CD4-positive, alpha-beta memory T cell (primary cell): ENCODE data around the gene PIK3R5. TPM values are rescaled to one million over a fixed set of nuclear protein-coding genes. Genes with fewer than 3 reads are reported as not detected.

Experiments used
- CTCF ChIA-PET: fragments of 350-600 bp; sonication (Branson Sonifier 250); formaldehyde crosslinking; loops from one replicate; lab custom pipeline; 2021; ENCODE audit warnings: inconsistent platforms; ENCODE audit not compliant: partially characterized antibody; lab: Charles Lee
- POLR2A ChIA-PET: fragments of 350-600 bp; sonication (Branson Sonifier 250); formaldehyde crosslinking; loops from one replicate; lab custom pipeline; 2021; ENCODE audit not compliant: partially characterized antibody; lab: Charles Lee
- DNase-seq, 5 donors: peaks; one replicate each; pipeline versions ENCODE4 v3.0.0 to v3.0.0-alpha.2; 2020 to 2022; ENCODE audit warnings: mixed read lengths in 1 of 5
- H3K27ac ChIP-seq: one replicate; pipeline ENCODE4 v1.7.0; 2013; ENCODE audit warnings: low read depth, low read length
- H3K27me3 ChIP-seq: 2 replicates; pipeline ENCODE4 v1.7.0; 2013; ENCODE audit warnings: mild to moderate bottlenecking, low read length, moderate library complexity; ENCODE audit not compliant: insufficient read depth
- H3K36me3 ChIP-seq: 2 replicates; pipeline ENCODE4 v1.7.0; 2013; ENCODE audit warnings: mild to moderate bottlenecking, low read length, moderate library complexity; ENCODE audit not compliant: insufficient read depth
- H3K4me1 ChIP-seq: 2 replicates; pipeline ENCODE4 v1.7.0; 2013; ENCODE audit warnings: mild to moderate bottlenecking, low read length, moderate library complexity; ENCODE audit not compliant: insufficient read depth
- H3K4me3 ChIP-seq, 2 donors: one replicate each; pipeline ENCODE4 v1.7.0; 2013; ENCODE audit warnings: low read length in 2 of 2, mild to moderate bottlenecking in 1 of 2
- H3K9me3 ChIP-seq, 2 donors: one replicate each; pipeline ENCODE4 v1.7.0; 2013; ENCODE audit warnings: low read length in 2 of 2, control low read depth in 1 of 2; ENCODE audit not compliant: control insufficient read depth in 1 of 2
- H3K27ac Mint-ChIP-seq, 7 donors: one replicate each; pipeline ENCODE4 v1.8.0; 2020 to 2021; ENCODE audit warnings: mixed read lengths in 7 of 7, mild to moderate bottlenecking in 6 of 7, inconsistent platforms in 3 of 7, moderate library complexity in 3 of 7
- H3K27me3 Mint-ChIP-seq, 2 donors: one replicate each; pipeline ENCODE4 v1.8.0; 2020 to 2021; ENCODE audit warnings: mixed read lengths in 2 of 2
- H3K36me3 Mint-ChIP-seq, 2 donors: one replicate each; pipeline ENCODE4 v1.8.0; 2020 to 2021; ENCODE audit warnings: mixed read lengths in 2 of 2, inconsistent platforms in 1 of 2, mild to moderate bottlenecking in 1 of 2
- H3K4me1 Mint-ChIP-seq, 4 donors: one replicate each; pipeline ENCODE4 v1.8.0; 2020 to 2021; ENCODE audit warnings: mixed read lengths in 4 of 4, mild to moderate bottlenecking in 1 of 4
- H3K4me3 Mint-ChIP-seq, 8 donors: one replicate each; pipeline ENCODE4 v1.8.0; 2020 to 2021; ENCODE audit warnings: mixed read lengths in 8 of 8, mild to moderate bottlenecking in 7 of 8, moderate library complexity in 6 of 8, inconsistent platforms in 3 of 8
- H3K9me3 Mint-ChIP-seq, 8 donors: one replicate each; pipeline ENCODE4 v1.8.0; 2020 to 2021; ENCODE audit warnings: mixed read lengths in 8 of 8, mild to moderate bottlenecking in 5 of 8, inconsistent platforms in 3 of 8, moderate library complexity in 1 of 8
- intact Hi-C: fragments of 100-400 bp; cut with micrococcal nuclease; formaldehyde crosslinking; loops from one replicate; pipeline ENCODE4 v1.15.1; 2023
- polyA plus RNA-seq, 2 donors: library from polyadenylated mRNA; unstranded; fragments of 300-500 nt; fragmentation: Illumina TruSeq; gene quantifications; one replicate each; pipeline ENCODE4 v1.2.3, GENCODE V29; 2021
- total RNA-seq, 2 experiments: library from RNA; stranded (reverse); gene quantifications; one replicate each; pipeline ENCODE4 v1.2.3, GENCODE V29; 2021

Gene PIK3R5
- total and polyA plus RNA-seq, 4 experiments from 2014 or later = 18.5 to 89.4 (median 73.6) TPM

DNA sequence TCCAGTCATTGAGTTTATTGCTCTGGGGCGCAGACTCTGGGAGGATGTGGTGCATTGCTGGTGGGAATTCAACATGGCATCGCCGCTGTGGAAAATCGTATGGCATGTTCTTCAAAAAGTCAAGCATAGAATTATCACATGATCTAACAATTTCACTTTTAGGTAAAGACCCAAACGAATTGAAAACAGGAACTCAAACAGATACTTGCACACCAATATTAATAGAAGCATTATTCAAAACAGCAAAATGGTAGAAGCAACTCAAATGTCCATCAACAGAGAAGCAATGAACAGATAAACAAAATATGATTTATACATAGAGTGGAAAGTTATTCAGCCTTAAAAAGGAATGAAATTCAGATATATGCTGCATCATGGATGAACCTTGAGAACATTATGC, 113.9 kb downstream of the PIK3R5 start:
- Mint-ChIP-seq H3K27me3 (peaks cover 0 to 2% of the 10 kb centered on the region in 2 donors), H3K36me3 (peaks cover 0 to 3% of the 10 kb centered on the region in 2 donors), H3K9me3 (no peaks in the 10 kb centered on the region), H3K4me1 (peaks cover 2 to 6% (median 5%) of the 10 kb centered on the region in 4 donors), H3K27ac (no peak overlapping the region), H3K4me3 (no peak overlapping the region)
- Histone ChIP-seq H3K4me1 (no peaks in the 10 kb centered on the region), H3K36me3 (no peaks in the 10 kb centered on the region), H3K4me3 (no peak overlapping the region), H3K9me3 (no peaks in the 10 kb centered on the region), H3K27me3 (no peaks in the 10 kb centered on the region), H3K27ac (no peak overlapping the region)
- POLR2A ChIA-PET = no interaction called here
- CTCF ChIA-PET = no interaction called here
- intact Hi-C loops = no loop called here
- DNase-seq = no peak

DNA sequence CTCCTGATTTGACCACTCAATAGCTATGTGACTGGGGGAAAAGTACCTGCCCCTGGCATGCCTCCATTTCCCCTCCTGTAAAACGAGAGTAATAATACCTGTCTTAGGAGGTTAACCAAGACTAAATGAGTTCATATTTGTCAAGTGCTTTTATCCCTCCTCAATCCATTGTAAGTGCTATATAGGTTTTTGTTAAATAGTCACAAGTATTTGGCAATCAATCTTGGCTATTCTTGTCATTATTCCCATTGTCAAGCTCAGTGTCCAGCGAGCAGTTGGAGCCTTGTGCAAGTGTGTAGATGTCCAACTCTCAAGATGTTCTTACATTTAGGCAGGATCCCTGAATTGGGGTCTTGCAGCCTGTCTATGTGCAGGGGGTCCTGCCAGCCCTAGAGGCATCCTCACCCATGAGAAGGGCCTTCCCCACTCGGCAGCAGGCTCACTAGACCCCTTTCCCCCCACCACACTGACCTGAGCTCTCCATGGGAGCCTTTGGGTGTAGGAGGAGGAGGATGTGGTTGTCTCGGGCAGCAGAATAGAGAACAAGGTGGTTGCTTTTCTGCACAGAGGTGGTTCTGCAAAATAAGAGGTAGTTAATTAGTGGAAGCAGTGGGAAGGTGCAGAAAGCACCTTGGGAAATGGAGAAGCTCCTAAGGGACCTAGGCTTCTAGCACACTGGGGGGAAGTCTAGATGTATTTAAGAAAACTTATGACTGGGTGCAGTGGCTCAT, 116.0 kb downstream of the PIK3R5 start:
- Mint-ChIP-seq H3K36me3 (peaks cover 0 to 8% of the 10 kb centered on the region in 2 donors), H3K4me3 (no peak overlapping the region), H3K9me3 (peaks cover 0 to 4% (median 0%) of the 10 kb centered on the region in 8 donors), H3K27me3 (peaks cover 0 to 2% of the 10 kb centered on the region in 2 donors), H3K4me1 (no peaks in the 10 kb centered on the region), H3K27ac (no peak overlapping the region)
- no peak for DNase-seq
- Histone ChIP-seq H3K27ac (no peak overlapping the region), H3K27me3 (no peaks in the 10 kb centered on the region), H3K9me3 (no peaks in the 10 kb centered on the region), H3K36me3 (no peaks in the 10 kb centered on the region), H3K4me1 (no peaks in the 10 kb centered on the region), H3K4me3 (no peak overlapping the region)
- CTCF ChIA-PET = interaction anchor here (0.9 to 1.5 kb wide), 2 partner anchors 16 to 27 kb away, joined by 3 to 4 read pairs; no protein-coding TSS in a partner anchor
- POLR2A ChIA-PET = no interaction called here
- intact Hi-C loops = no loop called here

DNA sequence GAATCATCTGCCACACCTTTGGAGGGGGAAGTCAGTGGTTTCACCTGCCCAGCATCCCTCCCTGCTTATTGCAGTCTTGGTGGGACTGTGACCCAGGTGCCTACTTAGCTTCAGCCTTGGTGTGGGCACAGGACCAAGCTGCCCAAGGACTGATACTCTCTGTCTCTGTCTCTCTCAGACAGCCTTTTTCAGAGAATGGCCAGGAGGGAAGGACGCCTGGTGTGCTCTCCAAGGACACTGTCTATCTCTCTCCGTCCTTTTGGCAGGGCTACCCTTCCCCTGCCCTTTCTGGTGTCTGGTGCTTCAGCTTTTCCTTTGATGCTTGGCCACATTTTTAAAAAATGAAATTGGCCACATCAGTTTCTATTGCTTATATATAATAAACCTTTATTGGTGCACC, 117.6 kb downstream of the PIK3R5 start:
- no peak overlapping the region for H3K4me3 Mint-ChIP-seq
- peaks cover 0 to 2% of the 10 kb centered on the region in 2 donors for H3K27me3 Mint-ChIP-seq
- no peak for DNase-seq
- H3K4me1 Mint-ChIP-seq = no peaks in the 10 kb centered on the region
- peaks cover 0 to 8% of the 10 kb centered on the region in 2 donors for H3K36me3 Mint-ChIP-seq
- CTCF ChIA-PET = no interaction called here
- H3K4me1 ChIP-seq = no peaks in the 10 kb centered on the region
- no peak overlapping the region for H3K27ac ChIP-seq
- intact Hi-C loops = no loop called here
- H3K27me3 ChIP-seq = no peaks in the 10 kb centered on the region
- no peaks in the 10 kb centered on the region for H3K9me3 ChIP-seq
- H3K36me3 ChIP-seq = no peaks in the 10 kb centered on the region
- no peak overlapping the region for H3K4me3 ChIP-seq
- no peak overlapping the region for H3K27ac Mint-ChIP-seq
- peaks cover 0 to 4% (median 0%) of the 10 kb centered on the region in 8 donors for H3K9me3 Mint-ChIP-seq
- POLR2A ChIA-PET = no interaction called here

DNA sequence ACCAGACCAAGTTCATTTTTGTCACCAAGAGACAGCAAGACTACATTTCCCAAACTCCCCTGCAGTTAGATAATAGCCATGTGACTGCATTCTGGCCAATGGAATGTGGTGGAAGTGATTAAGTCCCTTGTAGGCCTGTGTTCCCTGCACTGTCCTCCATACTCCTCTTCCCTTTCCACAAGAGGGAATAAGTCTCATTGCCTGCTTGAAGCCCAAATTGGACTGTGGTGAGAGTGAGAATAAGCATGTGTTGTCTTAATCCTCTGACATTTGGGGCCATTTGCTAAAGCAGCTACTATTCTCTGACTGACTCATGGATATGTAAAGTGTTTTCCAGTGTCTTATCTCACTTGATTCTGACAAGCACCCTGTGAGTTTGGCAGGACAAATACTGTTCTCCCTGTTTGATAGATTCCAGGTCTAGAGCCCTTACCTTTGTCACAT, 118.7 kb downstream of the PIK3R5 start:
- DNase-seq = no peak
- ChIA-PET CTCF (no interaction called here), POLR2A (no interaction called here)
- Histone ChIP-seq H3K9me3 (no peaks in the 10 kb centered on the region), H3K36me3 (no peaks in the 10 kb centered on the region), H3K4me1 (no peaks in the 10 kb centered on the region), H3K4me3 (no peak overlapping the region), H3K27me3 (no peaks in the 10 kb centered on the region), H3K27ac (no peak overlapping the region)
- intact Hi-C loops = no loop called here
- Mint-ChIP-seq H3K27ac (no peak overlapping the region), H3K9me3 (peaks cover 0 to 4% (median 0%) of the 10 kb centered on the region in 8 donors), H3K36me3 (peaks cover 0 to 8% of the 10 kb centered on the region in 2 donors), H3K4me3 (no peak overlapping the region), H3K27me3 (peaks cover 0 to 2% of the 10 kb centered on the region in 2 donors), H3K4me1 (no peaks in the 10 kb centered on the region)

DNA sequence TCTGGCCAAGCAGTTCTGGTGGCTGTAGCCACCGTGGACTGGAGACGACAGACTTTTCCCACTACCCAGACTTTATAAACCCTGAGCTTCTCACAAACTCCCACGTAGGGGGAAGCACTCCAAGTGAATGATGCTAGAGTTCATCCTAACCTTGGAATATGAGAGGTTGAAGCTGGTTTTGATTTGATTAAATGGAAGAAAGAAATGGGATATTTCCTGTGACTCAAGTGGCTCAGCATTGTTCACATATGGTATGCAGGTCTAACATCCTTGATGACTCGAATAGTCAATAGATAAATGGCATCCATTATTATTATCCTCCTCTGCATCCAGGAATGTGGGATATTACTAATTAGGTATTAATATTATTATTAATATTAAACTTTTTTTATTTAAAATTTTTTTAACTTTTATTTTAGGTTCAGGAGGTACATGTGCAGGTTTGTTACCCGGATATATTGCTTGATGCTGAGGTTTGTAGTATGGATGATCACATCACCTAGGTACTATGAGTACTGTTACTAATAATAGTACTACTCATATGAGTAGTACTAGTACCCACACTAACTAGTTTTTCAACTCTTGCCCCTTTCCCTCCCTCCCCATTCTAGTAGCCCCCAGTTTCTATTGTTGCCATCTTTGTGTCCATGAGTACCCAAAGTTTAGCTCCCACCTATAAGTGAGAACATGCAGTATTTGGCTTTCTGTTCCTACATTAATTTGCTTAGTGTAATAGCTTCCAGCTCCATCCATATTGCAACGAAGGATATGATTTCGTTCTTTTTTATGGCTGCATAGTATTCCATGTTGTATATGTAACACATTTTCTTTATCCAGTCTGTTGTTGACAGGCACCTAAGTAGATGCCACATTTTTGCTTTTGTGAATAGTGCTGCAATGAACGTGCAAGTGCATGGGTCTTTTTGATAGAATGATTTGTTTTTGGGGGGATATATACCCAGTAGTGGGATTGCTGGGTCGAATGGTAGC, 121.0 kb downstream of the PIK3R5 start:
- H3K4me3 ChIP-seq = no peak overlapping the region
- H3K4me1 ChIP-seq = no peaks in the 10 kb centered on the region
- ChIA-PET POLR2A (no interaction called here), CTCF (no interaction called here)
- no peaks in the 10 kb centered on the region for H3K9me3 ChIP-seq
- H3K27ac ChIP-seq = no peak overlapping the region
- H3K9me3 Mint-ChIP-seq = peaks cover 0 to 4% (median 0%) of the 10 kb centered on the region in 8 donors
- no peaks in the 10 kb centered on the region for H3K27me3 Mint-ChIP-seq
- H3K4me3 Mint-ChIP-seq = no peak overlapping the region
- no peaks in the 10 kb centered on the region for H3K36me3 ChIP-seq
- H3K27me3 ChIP-seq = no peaks in the 10 kb centered on the region
- no peak overlapping the region for H3K27ac Mint-ChIP-seq
- no peak for DNase-seq
- intact Hi-C loops = no loop called here
- H3K4me1 Mint-ChIP-seq = no peaks in the 10 kb centered on the region
- H3K36me3 Mint-ChIP-seq = peaks cover 0 to 7% of the 10 kb centered on the region in 2 donors

DNA sequence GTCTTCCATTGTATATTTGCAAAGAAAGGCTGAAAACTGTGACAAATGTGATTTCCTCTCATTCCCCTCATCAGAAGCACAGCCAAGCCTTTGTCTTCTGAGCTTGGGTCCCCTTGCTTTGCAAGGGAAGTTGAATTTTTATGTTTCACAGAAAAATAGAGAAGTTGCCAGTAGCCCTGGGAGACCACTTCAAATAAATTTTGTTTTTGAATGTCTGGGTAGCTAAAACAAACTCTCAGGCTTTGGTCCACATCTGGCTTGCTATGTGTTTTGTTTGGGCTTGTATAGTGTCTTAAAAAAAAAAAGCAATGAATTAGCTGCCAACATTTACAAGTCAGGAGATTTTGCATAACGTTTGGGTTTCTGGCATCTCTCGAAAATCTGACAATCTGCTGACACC, 122.2 kb downstream of the PIK3R5 start:
- Mint-ChIP-seq H3K9me3 (peaks cover 0 to 4% (median 0%) of the 10 kb centered on the region in 8 donors), H3K27ac (no peak overlapping the region), H3K4me1 (no peaks in the 10 kb centered on the region), H3K4me3 (no peak overlapping the region), H3K27me3 (no peaks in the 10 kb centered on the region), H3K36me3 (peaks cover 0 to 7% of the 10 kb centered on the region in 2 donors)
- Histone ChIP-seq H3K27me3 (no peaks in the 10 kb centered on the region), H3K4me1 (no peaks in the 10 kb centered on the region), H3K9me3 (no peaks in the 10 kb centered on the region), H3K36me3 (no peaks in the 10 kb centered on the region), H3K4me3 (no peak overlapping the region), H3K27ac (no peak overlapping the region)
- DNase-seq = no peak
- ChIA-PET CTCF (interaction anchor here (0.8 to 1.2 kb wide), 3 partner anchors 11 to 158 kb away, joined by 3 to 4 read pairs (median 4); no protein-coding TSS in a partner anchor), POLR2A (no interaction called here)
- intact Hi-C loops = no loop called here

DNA sequence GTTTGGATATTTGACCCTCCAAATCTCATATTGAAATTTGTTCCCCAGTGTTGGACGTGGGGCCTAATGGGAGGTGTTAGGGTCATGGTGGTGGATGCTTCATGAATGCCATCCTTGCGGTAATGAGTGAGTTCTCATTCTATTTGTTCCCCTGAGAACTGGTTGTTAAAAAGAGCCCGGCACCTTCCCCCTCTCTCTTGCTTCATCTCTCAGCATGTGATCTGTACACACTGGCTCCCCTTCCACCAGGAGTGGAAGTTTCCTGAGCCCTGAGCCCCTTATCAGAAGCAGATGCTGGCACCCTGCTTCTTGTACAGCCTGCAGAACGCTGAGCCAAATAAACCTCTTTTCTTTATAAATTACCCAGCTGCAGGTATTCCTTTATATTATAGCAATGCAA, 123.7 kb downstream of the PIK3R5 start:
- CTCF ChIA-PET = interaction anchor here (0.9 kb wide), 1 partner anchor 156 kb away, joined by 3 read pairs; no protein-coding TSS in a partner anchor

More for the DNA sequence above, 123.7 kb downstream of the PIK3R5 start:
- peaks cover 0 to 11% of the 10 kb centered on the region in 2 donors for H3K36me3 Mint-ChIP-seq
- H3K4me3 Mint-ChIP-seq = no peak overlapping the region
- peaks cover 0 to 4% (median 0%) of the 10 kb centered on the region in 8 donors for H3K9me3 Mint-ChIP-seq
- Histone ChIP-seq H3K4me3 (no peak overlapping the region), H3K9me3 (no peaks in the 10 kb centered on the region), H3K27ac (no peak overlapping the region), H3K36me3 (no peaks in the 10 kb centered on the region), H3K27me3 (no peaks in the 10 kb centered on the region), H3K4me1 (no peaks in the 10 kb centered on the region)
- intact Hi-C loops = no loop called here
- POLR2A ChIA-PET = no interaction called here
- H3K27me3 Mint-ChIP-seq = no peaks in the 10 kb centered on the region
- no peak for DNase-seq
- H3K4me1 Mint-ChIP-seq = no peaks in the 10 kb centered on the region
- H3K27ac Mint-ChIP-seq = no peak overlapping the region
